ENCODE data around the gene UGT1A4.

The UGT1A4 gene

GRCh38 chr2:233775414-233775813 is 56.9 kb downstream of the UGT1A4 start:
- no peak for TF ChIP-seq CTCF (IDR thresholded peaks at IDR 0.05; ENCODE audit: low read depth, low read length)
- DNase-seq (ENCODE audit: extremely low read depth, low read depth), result no peak

- DNase-seq (ENCODE audit: extremely low read depth, low read depth), result no peak
- no peak for TF ChIP-seq CTCF (IDR thresholded peaks at IDR 0.05; ENCODE audit: low read depth, low read length)
Measured at GRCh38 chr2:233778030-233778429, 59.5 kb downstream of the UGT1A4 start, which contains the start of gene MROH2A. Gene MROH2A, plus strand, starts transcription at chr2:233778330. Its CDS starts 1,029 bp downstream, at chr2:233779359.

GRCh38 chr2:233779722-233780121 is 61.2 kb downstream of the UGT1A4 start:
- no peak for TF ChIP-seq CTCF (IDR thresholded peaks at IDR 0.05; ENCODE audit: low read depth, low read length)
- DNase-seq (ENCODE audit: extremely low read depth, low read depth), result no peak

GRCh38 chr2:233780771-233781170 is 62.2 kb downstream of the UGT1A4 start:
- no peak for DNase-seq (ENCODE audit: extremely low read depth, low read depth)
- TF ChIP-seq CTCF (IDR thresholded peaks at IDR 0.05; ENCODE audit: low read depth, low read length), result no peak

GRCh38 chr2:233789554-233789953 is 71.0 kb downstream of the UGT1A4 start:
- no peak for DNase-seq (ENCODE audit: extremely low read depth, low read depth)
- TF ChIP-seq CTCF (IDR thresholded peaks at IDR 0.05; ENCODE audit: low read depth, low read length), result no peak

GRCh38 chr2:233791151-233791882 is 72.8 kb downstream of the UGT1A4 start:
- DNase-seq (ENCODE audit: extremely low read depth, low read depth), result no peak
- TF ChIP-seq CTCF (IDR thresholded peaks at IDR 0.05; ENCODE audit: low read depth, low read length), result no peak

GRCh38 chr2:233791883-233792329 is 73.4 kb downstream of the UGT1A4 start:
- TF ChIP-seq CTCF (IDR thresholded peaks at IDR 0.05; ENCODE audit: low read depth, low read length), result no peak
- no peak for DNase-seq (ENCODE audit: extremely low read depth, low read depth)

Measured in AG09319 (cell line).